Stimulated activated CD4-positive, alpha-beta T cell treated with anti-CD3 and anti-CD28 coated beads, TNF-alpha, amount 100 ng/mL, for 1 hour (primary cell): ENCODE measurements around the gene TMEM120A.

Experiments
- DNase-seq, 3 donors: peaks; one replicate each; pipeline ENCODE4 v3.0.0-alpha.2; 2020; ENCODE audit warnings: low read depth in 3 of 3, low spot score in 1 of 3

Gene TMEM120A

GRCh38 chr7:75981453-75982305 is 12.7 kb downstream of the TMEM120A start:
- DNase-seq: no peak

GRCh38 chr7:75981203-75981452 is 13.3 kb downstream of the TMEM120A start:
- no peak for DNase-seq

- DNase-seq: no peak
Observed at GRCh38 chr7:75980430-75981202, 13.8 kb downstream of the TMEM120A start.

- DNase-seq: no peak
Observed at GRCh38 chr7:75979759-75980429, 14.5 kb downstream of the TMEM120A start.

GRCh38 chr7:75977743-75978142 is 16.7 kb downstream of the TMEM120A start:
- no peak for DNase-seq

GRCh38 chr7:75971961-75972763 is 22.2 kb downstream of the TMEM120A start:
- no peak for DNase-seq

GRCh38 chr7:75971309-75971960 is 23.0 kb downstream of the TMEM120A start:
- DNase-seq: no peak

GRCh38 chr7:75969704-75970498 is 24.5 kb downstream of the TMEM120A start:
- DNase-seq: no peak

- DNase-seq: no peak
Observed at GRCh38 chr7:75969182-75969581, 25.2 kb downstream of the TMEM120A start.

GRCh38 chr7:75968561-75969001 is 25.8 kb downstream of the TMEM120A start:
- DNase-seq: no peak

GRCh38 chr7:75968012-75968411 is 26.4 kb downstream of the TMEM120A start:
- no peak for DNase-seq

GRCh38 chr7:75967487-75967997 is 26.9 kb downstream of the TMEM120A start:
- no peak for DNase-seq

- DNase-seq: no peak
Observed at GRCh38 chr7:75967055-75967454, 27.3 kb downstream of the TMEM120A start.

GRCh38 chr7:75966190-75966961 is 28.0 kb downstream of the TMEM120A start:
- no peak for DNase-seq

GRCh38 chr7:75965617-75966016 is 28.8 kb downstream of the TMEM120A start:
- no peak for DNase-seq

- no peak for DNase-seq
Observed at GRCh38 chr7:75963381-75963995, 30.9 kb downstream of the TMEM120A start.

GRCh38 chr7:75962607-75963380 is 31.6 kb downstream of the TMEM120A start:
- no peak for DNase-seq

- no peak for DNase-seq
Observed at GRCh38 chr7:75961218-75961617, 33.2 kb downstream of the TMEM120A start.
